Chondrocyte (in vitro differentiated cells): ENCODE measurements around the gene KLHL3. TPM values are rescaled to one million over a fixed set of nuclear protein-coding genes. Genes with fewer than 3 reads are reported as not detected.
A peak's percentile ranks its signal among the peaks of the same experiment; 100 is the strongest.

Source experiments
- DNase-seq: peaks from one replicate; pipeline ENCODE4 v3.0.0; 2021; ENCODE audit warnings: mixed read lengths, low spot score
- H3K27ac Mint-ChIP-seq: one replicate; pipeline ENCODE4 v1.8.0; 2021; ENCODE audit warnings: mild to moderate bottlenecking, moderate library complexity, mixed read lengths; ENCODE audit not compliant: unreplicated experiment
- H3K27me3 Mint-ChIP-seq: 2 replicates; pipeline ENCODE4 v1.8.0; 2021; ENCODE audit warnings: low read depth, mixed read lengths
- H3K36me3 Mint-ChIP-seq: 2 replicates; pipeline ENCODE4 v1.8.0; 2021; ENCODE audit warnings: low read depth, mixed read lengths
- H3K4me1 Mint-ChIP-seq: 2 replicates; pipeline ENCODE4 v1.8.0; 2021; ENCODE audit warnings: low read depth, mild to moderate bottlenecking, mixed read lengths
- H3K4me3 Mint-ChIP-seq: one replicate; pipeline ENCODE4 v1.8.0; 2021; ENCODE audit warnings: mild to moderate bottlenecking, moderate library complexity, mixed read lengths; ENCODE audit not compliant: unreplicated experiment
- H3K9me3 Mint-ChIP-seq: 2 replicates; pipeline ENCODE4 v1.8.0; 2021; ENCODE audit warnings: low read depth, mixed read lengths
- CTCF ChIP-seq: fragments of 200-600 bp; sonication (generic); IDR thresholded peaks from 2 replicates; pipeline ENCODE4 v1.5.0; 2021; ENCODE audit warnings: antibody characterized with exemption, mild to moderate bottlenecking, moderate library complexity
- microRNA-seq: library from miRNA; unstranded; fragments of <30 nt; microRNA quantifications from one replicate; pipeline ENCODE4 v1.2.0, GENCODE V29; 2020; ENCODE audit warnings: borderline number of aligned reads
- total RNA-seq: library from RNA; stranded (reverse); gene quantifications from 3 replicates; pipeline ENCODE4 v1.2.1, GENCODE V29; 2021

KLHL3 gene
- total RNA-seq, 1 donor from 2014 or later = 1.9 TPM

- H3K36me3 Mint-ChIP-seq = no peaks in the 10 kb centered on the region
- H3K27ac Mint-ChIP-seq = no peak overlapping the region
- no peaks in the 10 kb centered on the region for H3K9me3 Mint-ChIP-seq
- H3K4me1 Mint-ChIP-seq = peaks cover 40% of the 10 kb centered on the region
- TF ChIP-seq CTCF = no peak
- H3K27me3 Mint-ChIP-seq = no peaks in the 10 kb centered on the region
- no peak overlapping the region for H3K4me3 Mint-ChIP-seq
- no peak for DNase-seq
Observed at GRCh38 chr5:137572042-137572695, 163.7 kb downstream of the KLHL3 start.

GRCh38 chr5:137570070-137570469 is 165.8 kb downstream of the KLHL3 start:
- Mint-ChIP-seq H3K27me3 (no peaks in the 10 kb centered on the region), H3K36me3 (no peaks in the 10 kb centered on the region), H3K9me3 (no peaks in the 10 kb centered on the region), H3K27ac (no peak overlapping the region), H3K4me1 (peaks cover 54% of the 10 kb centered on the region), H3K4me3 (no peak overlapping the region)
- no peak for DNase-seq
- TF ChIP-seq CTCF = no peak

Small RNAs within 50 kb of the gene (microRNA-seq; reads per million reads assigned to microRNA genes)
- gene MIR874 = 520 reads per million, percentile 74 among the genes with 10 or more reads in this experiment

Other genes starting within 250 kb of the KLHL3 start
- gene SPOCK1, start 236.8 kb downstream of the KLHL3 start, total RNA-seq = 125 to 201 TPM (median 127 TPM) in 3 replicates
- 34.0 to 40.4 TPM (median 35.0 TPM) in 3 replicates for gene HNRNPA0, start 18.3 kb upstream of the KLHL3 start, total RNA-seq
- not detected in 3 replicates for gene MYOT, start 131.8 kb upstream of the KLHL3 start, total RNA-seq
- not detected in 3 replicates for gene PKD2L2, start 153.4 kb upstream of the KLHL3 start, total RNA-seq